HG02840 (cell line): Measurements from ENCODE around the gene ACP4.
A peak's percentile ranks its signal among the peaks of the same experiment; 100 is the strongest.
"Not testable (repeated sequence)": the region's sequence is repeated elsewhere in the genome, so short reads cannot be mapped to it uniquely, and the experiment has no call there.

Experiments
- ATAC-seq: cut with Tn5 transposase; IDR thresholded peaks from one replicate; pipeline ENCODE4 v1.9.1; 2021; ENCODE audit warnings: mild to moderate bottlenecking, moderate library complexity, moderate number of reproducible peaks; ENCODE audit not compliant: unreplicated experiment, low FRiP score

Gene ACP4

DNA sequence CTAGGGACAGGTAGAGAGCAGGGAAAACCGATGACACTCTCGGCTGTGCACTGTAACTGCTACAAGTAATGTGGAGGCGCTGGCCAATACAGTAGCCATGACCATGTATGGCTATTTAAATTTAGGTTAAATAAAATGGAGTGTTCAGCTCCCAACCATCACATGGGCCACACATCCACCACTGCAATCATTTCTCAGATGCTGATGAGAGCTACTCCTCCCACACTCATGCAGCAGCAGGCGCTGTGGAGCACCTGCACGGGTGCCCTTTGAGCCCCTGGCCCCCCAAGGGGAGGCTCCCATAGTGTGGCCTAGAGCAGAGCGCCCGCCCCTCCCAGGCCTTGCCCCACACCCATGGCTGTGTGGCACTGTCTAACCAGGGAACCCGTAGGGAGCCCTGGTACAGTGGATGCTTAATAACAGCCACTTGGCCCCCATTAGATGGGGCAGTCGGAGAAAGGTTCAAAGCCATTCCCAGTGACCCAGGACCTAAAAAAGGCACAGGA lies 6.0 kb downstream of the ACP4 start:
- ATAC-seq: no peak

DNA sequence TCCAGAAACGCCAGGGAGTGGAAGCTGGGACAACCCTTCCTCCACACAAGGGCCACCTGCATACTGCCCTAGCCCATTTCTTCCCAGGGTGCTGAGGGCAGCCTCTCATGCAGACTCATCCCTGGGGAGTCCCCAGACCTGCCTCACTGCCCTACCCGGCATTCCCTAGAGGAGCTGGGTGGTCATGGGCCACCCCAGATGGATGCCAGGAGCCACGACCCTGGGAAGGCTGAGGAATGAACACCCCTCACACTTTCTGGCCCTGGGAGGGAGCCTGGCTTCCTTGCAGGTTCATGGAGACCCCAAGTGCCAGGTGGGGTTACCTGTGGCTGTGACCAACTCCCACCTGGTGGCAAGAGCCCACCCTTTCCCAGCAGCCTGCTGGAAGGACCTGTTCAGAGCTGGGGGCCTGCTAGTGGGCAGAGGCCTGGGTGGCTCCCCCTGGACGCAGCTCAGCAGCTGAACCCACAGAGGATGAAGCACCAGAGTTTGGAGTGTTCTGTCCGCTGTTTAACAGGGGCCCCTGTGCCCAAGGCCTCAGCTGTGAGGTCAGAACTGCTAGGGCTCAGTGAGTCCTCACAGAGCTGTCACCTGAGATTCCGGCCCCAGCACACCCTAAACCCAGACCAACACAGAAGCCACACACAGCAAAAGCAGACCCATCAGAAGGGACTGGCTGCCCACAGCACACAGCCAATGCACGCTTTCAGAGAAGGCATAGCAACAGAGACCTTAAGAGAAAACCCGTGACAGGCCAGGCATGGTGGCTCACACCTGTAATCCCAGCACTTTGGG lies 6.6 kb downstream of the ACP4 start:
- ATAC-seq: no peak

- ATAC-seq: no peak
Measured at GRCh38 chr19:50797429-50797780, 7.2 kb downstream of the ACP4 start.

- ATAC-seq: no peak
Measured at GRCh38 chr19:50797781-50798658, 7.8 kb downstream of the ACP4 start.

- no peak for ATAC-seq
Measured at GRCh38 chr19:50798659-50799546, 8.7 kb downstream of the ACP4 start.

GRCh38 chr19:50799547-50799851 lies 9.3 kb downstream of the ACP4 start:
- no peak for ATAC-seq

- ATAC-seq: no peak
Measured at GRCh38 chr19:50801107-50801506, 10.9 kb downstream of the ACP4 start.

DNA sequence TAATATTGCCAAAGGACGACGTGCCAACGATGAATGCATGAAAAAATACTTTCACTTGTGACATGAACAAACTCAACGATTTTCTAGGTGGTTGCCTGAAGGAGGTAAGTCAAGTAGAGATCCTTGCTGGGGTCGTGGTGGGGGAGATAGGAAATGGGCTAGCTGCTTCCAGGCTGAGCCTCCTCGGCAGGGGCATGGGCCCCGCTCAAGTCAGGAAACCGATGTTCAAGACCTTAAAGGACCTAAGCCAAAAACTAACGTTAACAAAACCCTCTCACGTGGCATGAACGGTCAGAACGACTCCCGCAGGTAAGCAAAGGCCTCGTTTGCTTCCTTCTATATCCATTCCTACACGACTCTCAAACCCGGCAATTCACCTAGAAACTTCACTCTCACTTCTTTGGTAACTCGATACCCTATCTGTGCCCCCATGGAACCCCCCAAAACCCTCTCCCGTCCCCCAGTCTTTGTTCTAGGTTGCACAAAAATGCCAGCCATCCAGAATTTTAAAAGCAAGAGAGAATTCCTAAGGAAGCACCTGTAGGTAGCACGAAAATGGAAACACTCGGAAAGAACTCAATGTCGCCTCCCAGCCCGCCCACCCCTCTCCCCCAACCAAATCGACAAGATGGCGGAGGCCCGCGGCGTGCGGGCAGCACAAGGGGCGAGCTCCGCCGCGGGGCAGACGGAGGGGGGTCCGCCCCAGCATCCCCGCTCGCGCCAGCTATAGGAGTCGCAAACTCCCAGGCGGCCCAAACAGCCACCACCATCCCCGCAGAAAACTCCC lies 13.6 kb downstream of the ACP4 start:
- peak; percentile 3 for ATAC-seq

DNA sequence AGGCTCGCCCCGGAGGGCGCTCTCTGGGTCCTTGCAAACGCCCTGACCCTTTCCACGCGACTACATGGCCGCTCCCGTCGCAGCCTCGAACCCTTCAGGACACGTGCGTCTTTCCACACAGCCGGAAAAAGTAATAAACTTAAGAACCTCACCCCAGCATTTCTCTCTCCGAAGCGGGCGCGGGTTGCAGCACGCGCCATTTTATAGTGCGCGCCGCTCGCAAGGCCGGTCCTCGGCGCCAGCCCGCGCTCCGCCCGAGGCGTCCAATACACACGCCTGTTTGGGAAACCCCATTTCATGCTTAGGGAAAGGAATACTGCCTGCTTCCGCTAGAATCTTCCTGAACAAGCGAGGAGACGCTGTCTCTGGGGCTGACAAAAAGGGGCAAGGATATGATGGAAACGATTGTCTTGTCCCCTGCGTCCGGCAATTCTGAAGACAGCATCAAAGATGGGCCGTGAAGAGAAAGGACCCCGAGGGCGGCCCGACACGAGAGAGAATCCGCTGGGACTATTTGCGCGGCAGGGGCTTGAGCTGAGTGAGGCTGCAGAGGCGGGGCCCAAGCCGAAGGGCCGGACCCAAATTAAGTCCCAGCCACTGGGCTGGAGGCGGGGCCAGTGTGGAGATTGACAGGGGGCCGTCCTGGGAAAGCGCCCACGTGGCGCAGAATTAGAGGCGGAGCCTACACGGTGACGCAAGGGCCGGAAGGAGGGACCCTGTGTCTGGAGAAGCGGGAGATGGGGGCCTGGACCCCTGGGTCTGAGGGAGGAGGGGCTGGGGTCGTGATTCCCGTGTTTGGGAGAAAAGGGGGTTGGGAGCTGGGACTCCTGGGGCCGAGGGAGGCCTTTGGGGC lies 14.4 kb downstream of the ACP4 start:
- peak; percentile 89 for ATAC-seq

- no peak for ATAC-seq
Measured at GRCh38 chr19:50808856-50809255, 18.6 kb downstream of the ACP4 start.

DNA sequence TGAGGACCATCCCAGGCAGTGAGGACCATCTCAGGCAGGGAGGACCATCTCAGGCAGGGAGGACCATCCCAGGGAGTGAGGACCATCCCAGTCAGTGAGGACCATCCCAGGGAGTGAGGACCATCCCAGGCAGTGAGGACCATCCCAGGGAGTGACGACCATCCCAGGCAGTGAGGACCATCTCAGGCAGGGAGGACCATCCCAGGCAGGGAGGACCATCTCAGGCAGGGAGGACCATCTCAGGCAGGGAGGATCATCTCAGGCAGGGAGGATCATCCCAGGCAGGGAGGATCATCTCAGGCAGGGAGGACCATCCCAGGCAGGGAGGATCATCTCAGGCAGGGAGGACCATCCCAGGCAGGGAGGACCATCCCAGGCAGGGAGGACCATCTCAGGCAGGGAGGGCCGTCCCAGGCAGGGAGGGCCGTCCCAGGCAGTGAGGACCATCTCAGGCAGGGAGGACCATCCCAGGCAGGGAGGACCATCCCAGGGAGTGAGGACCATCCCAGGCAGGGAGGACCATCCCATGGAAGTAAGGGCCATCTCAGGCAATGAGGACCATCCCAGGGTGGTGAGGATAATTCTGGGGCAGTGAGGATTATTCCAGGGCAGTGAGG lies 21.5 kb downstream of the ACP4 start:
- ATAC-seq: not testable (repeated sequence)

GRCh38 chr19:50812474-50812873 lies 22.3 kb downstream of the ACP4 start:
- ATAC-seq: no peak

DNA sequence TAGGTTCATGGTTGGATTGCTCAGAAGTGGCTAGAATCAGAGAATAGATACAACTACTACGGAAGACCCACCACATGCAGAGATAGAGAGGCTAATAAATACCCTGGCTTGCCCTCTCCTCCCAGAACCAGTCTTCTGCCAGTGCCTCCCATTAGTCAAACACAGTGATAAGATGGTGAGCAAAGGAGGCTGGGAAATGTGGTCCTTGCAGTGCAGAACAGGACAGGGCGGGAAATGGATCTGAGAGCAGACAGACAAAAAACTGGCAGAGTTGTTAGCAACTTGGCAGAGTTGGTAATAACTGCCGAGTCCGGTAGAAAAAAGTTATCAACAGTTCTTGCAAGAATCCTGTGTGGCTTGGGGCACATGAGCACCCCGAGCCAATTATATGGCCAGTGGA lies 24.7 kb downstream of the ACP4 start:
- no peak for ATAC-seq

DNA sequence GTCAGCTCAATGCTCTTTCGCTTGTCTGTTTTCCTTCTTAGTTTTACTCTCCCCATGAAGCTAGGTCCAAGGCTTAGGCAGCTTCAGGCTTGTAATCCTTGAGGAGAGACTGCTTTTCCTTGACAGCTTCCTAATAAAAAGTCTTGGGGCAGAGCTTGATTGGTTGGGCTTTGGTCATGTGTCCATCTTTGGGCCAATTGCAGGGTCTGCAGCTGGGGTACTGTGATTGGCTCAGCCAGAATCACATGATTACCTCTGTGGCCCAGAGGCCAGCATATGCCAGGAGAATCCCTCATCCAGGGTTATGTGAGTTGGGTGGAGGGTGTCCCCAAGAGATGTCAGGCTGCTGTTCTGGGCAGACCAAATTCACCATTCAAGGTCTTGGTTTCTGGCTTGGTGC lies 25.2 kb downstream of the ACP4 start:
- ATAC-seq: no peak

DNA sequence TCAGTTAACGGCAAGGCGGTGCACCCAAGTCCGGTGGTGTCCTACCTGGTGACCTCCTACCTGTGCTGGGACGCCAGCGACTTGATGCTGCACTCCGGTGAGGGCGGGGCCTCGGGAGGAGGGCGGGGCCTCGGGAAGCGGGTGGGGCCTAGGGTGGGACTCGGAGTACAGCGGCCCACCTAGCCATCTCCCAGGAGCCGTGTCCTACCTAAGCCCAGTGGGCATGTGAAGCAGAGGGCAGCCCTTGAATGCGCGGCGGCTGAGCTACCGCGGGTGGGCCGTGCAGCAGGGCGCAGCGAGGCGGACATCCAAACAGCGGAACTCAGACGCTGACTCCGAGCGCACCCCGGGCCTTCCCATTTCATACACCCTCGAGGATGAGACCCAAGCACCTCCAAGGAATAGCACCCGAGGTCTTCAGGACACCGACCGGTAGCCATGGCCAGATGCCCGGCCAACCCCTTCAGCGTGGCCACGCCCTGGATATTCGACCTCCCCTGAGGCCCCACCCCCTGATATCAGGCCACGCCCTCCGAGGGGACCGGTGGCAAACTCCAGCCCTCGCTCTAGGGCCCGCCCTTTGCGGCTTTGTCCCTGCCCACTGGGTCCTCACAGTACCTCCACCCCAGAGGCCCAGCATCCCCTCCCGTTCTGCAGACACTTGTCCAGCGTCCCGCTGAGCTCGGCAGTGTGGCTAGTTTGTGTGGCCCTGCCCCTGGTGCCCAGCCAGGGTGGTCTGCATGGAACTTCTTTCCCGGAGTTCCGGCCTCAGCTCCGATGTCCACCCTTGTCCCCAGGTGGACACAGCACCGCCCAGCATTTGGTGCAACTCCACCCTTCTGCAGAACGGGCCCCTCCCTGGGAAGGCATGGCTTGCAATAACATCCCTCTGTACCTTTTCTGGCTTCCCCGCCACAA lies 28.0 kb downstream of the ACP4 start:
- peak; percentile 54 for ATAC-seq

- no peak for ATAC-seq
Measured at GRCh38 chr19:50818859-50819472, 28.8 kb downstream of the ACP4 start.

DNA sequence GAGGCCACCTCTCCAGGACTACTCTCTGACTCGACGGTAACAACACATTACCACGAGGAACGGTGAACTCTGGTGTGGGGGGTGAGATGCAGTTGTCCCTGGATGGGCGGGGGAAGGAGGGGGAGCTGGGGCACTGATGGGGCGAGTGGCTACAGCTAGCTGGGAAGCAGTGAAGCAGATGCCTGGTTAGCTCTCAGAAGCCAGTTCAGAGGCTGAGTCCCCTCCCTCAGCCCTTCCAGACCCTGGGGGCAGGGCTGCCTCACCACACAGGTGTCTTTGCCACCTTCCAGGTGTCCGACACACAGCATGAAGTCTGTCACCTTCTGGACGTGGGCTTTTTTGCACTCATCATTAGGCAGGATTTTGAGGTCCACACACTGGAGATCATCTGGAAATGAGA lies 29.4 kb downstream of the ACP4 start:
- no peak for ATAC-seq
